Inflammatory macrophage treated with lipopolysaccharide for 1 hour (primary cell): ENCODE data around the gene BCAS3.
"Not testable (repeated sequence)": the region's sequence is repeated elsewhere in the genome, so short reads cannot be mapped to it uniquely, and the experiment has no call there.

Experiments used
- DNase-seq, 2 donors: peaks; one replicate each; pipeline ENCODE4 v3.0.0-alpha.2; 2020 to 2022

BCAS3 gene

GRCh38 chr17:61354895-61355874, 677.5 kb downstream of the BCAS3 start:
- no peak for DNase-seq

GRCh38 chr17:61357061-61357460, 679.4 kb downstream of the BCAS3 start:
- not testable (repeated sequence) for DNase-seq

GRCh38 chr17:61359513-61359912, 681.9 kb downstream of the BCAS3 start:
- DNase-seq = not testable (repeated sequence)

GRCh38 chr17:61360318-61360943, 682.8 kb downstream of the BCAS3 start:
- no peak for DNase-seq

GRCh38 chr17:61361084-61361483, 683.4 kb downstream of the BCAS3 start:
- no peak for DNase-seq

GRCh38 chr17:61362396-61362795, 684.7 kb downstream of the BCAS3 start:
- no peak for DNase-seq

GRCh38 chr17:61362852-61363600, 685.4 kb downstream of the BCAS3 start:
- DNase-seq = no peak

GRCh38 chr17:61363601-61364462, 686.2 kb downstream of the BCAS3 start:
- no peak for DNase-seq

- no peak for DNase-seq
These were observed 686.8 kb downstream of the BCAS3 start for GRCh38 chr17:61364463-61364846.

GRCh38 chr17:61366076-61366714, 688.5 kb downstream of the BCAS3 start:
- DNase-seq = no peak

- DNase-seq = no peak
These were observed 689.2 kb downstream of the BCAS3 start for GRCh38 chr17:61366715-61367413.

- DNase-seq = no peak
These were observed 690.6 kb downstream of the BCAS3 start for GRCh38 chr17:61368049-61368831.

- no peak for DNase-seq
These were observed 691.3 kb downstream of the BCAS3 start for GRCh38 chr17:61368832-61369450.

- no peak for DNase-seq
These were observed 692.1 kb downstream of the BCAS3 start for GRCh38 chr17:61369751-61370150.

GRCh38 chr17:61371179-61371578, 693.5 kb downstream of the BCAS3 start:
- DNase-seq = no peak

- DNase-seq = no peak
These were observed 694.0 kb downstream of the BCAS3 start for GRCh38 chr17:61371606-61372005.

GRCh38 chr17:61372436-61372835, 694.8 kb downstream of the BCAS3 start:
- DNase-seq = no peak

GRCh38 chr17:61376931-61377838, 699.5 kb downstream of the BCAS3 start:
- DNase-seq = no peak
